NCI-H748 (cell line): ENCODE results near the gene PRXL2B.
A peak's percentile ranks its signal among the peaks of the same experiment; 100 is the strongest.
"Not testable (repeated sequence)": the region's sequence is repeated elsewhere in the genome, so short reads cannot be mapped to it uniquely, and the experiment has no call there.

Experiments used
- DNase-seq: peaks from one replicate; lab custom pipeline; 2025; ENCODE audit not compliant: unreplicated experiment; lab: John Stamatoyannopoulos, UW

PRXL2B gene

GRCh38 chr1:2550309-2550861 is 36.2 kb upstream of the PRXL2B start:
- DNase-seq = not testable (repeated sequence)

GRCh38 chr1:2551544-2551943 is 35.0 kb upstream of the PRXL2B start:
- not testable (repeated sequence) for DNase-seq

GRCh38 chr1:2552189-2552588 is 34.4 kb upstream of the PRXL2B start:
- DNase-seq = no peak

- DNase-seq = not testable (repeated sequence)
These were observed 33.5 kb upstream of the PRXL2B start for GRCh38 chr1:2553076-2553475.

GRCh38 chr1:2553871-2554620 is 32.5 kb upstream of the PRXL2B start:
- no peak for DNase-seq

GRCh38 chr1:2554621-2555387 is 31.8 kb upstream of the PRXL2B start:
- no peak for DNase-seq

- DNase-seq = peak; percentile 19
These were observed 30.8 kb upstream of the PRXL2B start for GRCh38 chr1:2555634-2556276.

GRCh38 chr1:2556277-2556677 is 30.3 kb upstream of the PRXL2B start, which contains the start of gene TNFRSF14:
TSS of gene TNFRSF14 (plus strand) at chr1:2556371. CDS start at chr1:2556665, 294 bp downstream.
- DNase-seq = no peak

- no peak for DNase-seq
These were observed 29.7 kb upstream of the PRXL2B start for GRCh38 chr1:2556678-2557481.

GRCh38 chr1:2557482-2558400 is 28.8 kb upstream of the PRXL2B start:
- DNase-seq = no peak

GRCh38 chr1:2558420-2558819 is 28.2 kb upstream of the PRXL2B start:
- DNase-seq = no peak

GRCh38 chr1:2558861-2559260 is 27.7 kb upstream of the PRXL2B start:
- DNase-seq = no peak

GRCh38 chr1:2559509-2560298 is 26.9 kb upstream of the PRXL2B start:
- no peak for DNase-seq

- no peak for DNase-seq
These were observed 26.1 kb upstream of the PRXL2B start for GRCh38 chr1:2560299-2561073.

GRCh38 chr1:2561446-2561845 is 25.1 kb upstream of the PRXL2B start:
- DNase-seq = no peak

- DNase-seq = no peak
These were observed 24.4 kb upstream of the PRXL2B start for GRCh38 chr1:2561898-2562895.

GRCh38 chr1:2563205-2563604 is 23.4 kb upstream of the PRXL2B start:
- no peak for DNase-seq
